Measurements from ENCODE around the gene SLC25A19.
"Not testable (repeated sequence)": the region's sequence is repeated elsewhere in the genome, so short reads cannot be mapped to it uniquely, and the experiment has no call there.

The SLC25A19 gene

GRCh38 chr17:75301049-75301448, 11.8 kb upstream of the SLC25A19 start:
- no peak for DNase-seq

- DNase-seq: no peak
These were observed 11.0 kb upstream of the SLC25A19 start for GRCh38 chr17:75300280-75300679.

- no peak for DNase-seq
These were observed 6.2 kb upstream of the SLC25A19 start for GRCh38 chr17:75295201-75296158.

GRCh38 chr17:75292810-75293448, 3.7 kb upstream of the SLC25A19 start:
- not testable (repeated sequence) for DNase-seq

GRCh38 chr17:75289832-75290337, 652 bp upstream of the SLC25A19 start:
- peak; percentile 23 for DNase-seq

- DNase-seq: no peak
These were observed 491 bp downstream of the SLC25A19 start for GRCh38 chr17:75288770-75289114.

- no peak for DNase-seq
These were observed 874 bp downstream of the SLC25A19 start for GRCh38 chr17:75288359-75288758.

- DNase-seq: no peak
These were observed 2.0 kb downstream of the SLC25A19 start for GRCh38 chr17:75287221-75287620.

GRCh38 chr17:75285123-75285522, 4.1 kb downstream of the SLC25A19 start:
- DNase-seq: no peak

- DNase-seq: not testable (repeated sequence)
These were observed 9.0 kb downstream of the SLC25A19 start for GRCh38 chr17:75280189-75280588.

GRCh38 chr17:75277664-75278071, 11.6 kb downstream of the SLC25A19 start:
- no peak for DNase-seq

GRCh38 chr17:75273977-75274708, 15.1 kb downstream of the SLC25A19 start:
- DNase-seq: no peak

- DNase-seq: no peak
These were observed 16.4 kb downstream of the SLC25A19 start for GRCh38 chr17:75272848-75273184.

GRCh38 chr17:75271955-75272847, 17.0 kb downstream of the SLC25A19 start:
- no peak for DNase-seq

- peak; percentile 34 for DNase-seq
These were observed 17.8 kb downstream of the SLC25A19 start for GRCh38 chr17:75271233-75271954.

- no peak for DNase-seq
These were observed 18.3 kb downstream of the SLC25A19 start, which contains the start of gene MIF4GD for GRCh38 chr17:75270966-75271232. Gene MIF4GD, minus strand, starts transcription at chr17:75271231. Its CDS starts 1,036 bp downstream, at chr17:75270195.

GRCh38 chr17:75270218-75270965, 18.8 kb downstream of the SLC25A19 start:
- peak; percentile 55 for DNase-seq

- no peak for DNase-seq
These were observed 19.4 kb downstream of the SLC25A19 start for GRCh38 chr17:75269844-75270217.

- no peak for DNase-seq
These were observed 21.6 kb downstream of the SLC25A19 start for GRCh38 chr17:75267411-75268232.

- DNase-seq: no peak
These were observed 22.2 kb downstream of the SLC25A19 start for GRCh38 chr17:75267153-75267410.

Data from amniotic stem cell (primary cell).